WTC11 (cell line): ENCODE measurements around the gene NUDT16. TPM values are rescaled to one million over a fixed set of nuclear protein-coding genes. Genes with fewer than 3 reads are reported as not detected.

Source experiments
- ATAC-seq: fragments of 200-7000 bp; cut with Tn5 transposase; 2 replicates; pipeline ENCODE4 v1.10.0; 2021; ENCODE audit warnings: mild to moderate bottlenecking, moderate library complexity
- CTCF ChIA-PET: fragments of 300-600 bp; sonication (Branson Sonifier 250); formaldehyde crosslinking; loops from one replicate; lab custom pipeline; 2021; ENCODE audit warnings: antibody characterized with exemption; lab: Charles Lee
- POLR2A ChIA-PET: fragments of 350-600 bp; sonication (Branson Sonifier 250); formaldehyde crosslinking; loops from one replicate; lab custom pipeline; 2021; ENCODE audit warnings: antibody characterized with exemption; lab: Charles Lee
- DNase-seq: peaks from one replicate; pipeline ENCODE4 v3.0.0; 2021; ENCODE audit warnings: low spot score
- H3K27ac Mint-ChIP-seq: 2 replicates; pipeline ENCODE4 v1.8.0; 2021; ENCODE audit warnings: mixed read lengths
- H3K27me3 Mint-ChIP-seq: 2 replicates; pipeline ENCODE4 v1.8.0; 2021; ENCODE audit warnings: low read depth, mild to moderate bottlenecking, moderate library complexity, mixed read lengths
- H3K36me3 Mint-ChIP-seq: 2 replicates; pipeline ENCODE4 v1.8.0; 2021; ENCODE audit warnings: mixed read lengths
- H3K4me1 Mint-ChIP-seq: 2 replicates; pipeline ENCODE4 v1.8.0; 2022; ENCODE audit warnings: mixed read lengths
- H3K4me3 Mint-ChIP-seq: 2 replicates; pipeline ENCODE4 v1.8.0; 2021; ENCODE audit warnings: mild to moderate bottlenecking, moderate library complexity, mixed read lengths
- H3K9me3 Mint-ChIP-seq: 2 replicates; pipeline ENCODE4 v1.8.0; 2021; ENCODE audit warnings: mixed read lengths
- ATF2 ChIP-seq: sonication (generic); formaldehyde crosslinking; IDR thresholded peaks from 2 replicates; pipeline ENCODE4 v1.8.1; 2022; ENCODE audit warnings: low read depth, missing genetic modification reagents, borderline replicate concordance
- E2F1 ChIP-seq: sonication (generic); formaldehyde crosslinking; IDR thresholded peaks from 2 replicates; pipeline ENCODE4 v1.8.0; 2022; ENCODE audit warnings: mild to moderate bottlenecking, missing genetic modification reagents
- ESRRA ChIP-seq: sonication (generic); formaldehyde crosslinking; IDR thresholded peaks from 2 replicates; pipeline ENCODE4 v1.8.1; 2022; ENCODE audit warnings: mild to moderate bottlenecking, missing genetic modification reagents, borderline replicate concordance
- ETV6 ChIP-seq: sonication (generic); formaldehyde crosslinking; IDR thresholded peaks from 2 replicates; pipeline ENCODE4 v1.8.1; 2022; ENCODE audit warnings: mild to moderate bottlenecking, missing genetic modification reagents
- FOXP1 ChIP-seq: sonication (generic); formaldehyde crosslinking; IDR thresholded peaks from 2 replicates; pipeline ENCODE4 v1.8.0; 2022; ENCODE audit warnings: missing genetic modification reagents, mild to moderate bottlenecking, moderate library complexity, borderline replicate concordance
- GRHL2 ChIP-seq: fragments of 250-450 bp; sonication (Bioruptor Pico); IDR thresholded peaks from 2 replicates; pipeline ENCODE4 v1.8.0; 2022; ENCODE audit warnings: mild to moderate bottlenecking, moderate library complexity; ENCODE audit not compliant: insufficient replicate concordance, severe bottlenecking
- JAZF1 ChIP-seq: fragments of 250-450 bp; sonication (Bioruptor Pico); IDR thresholded peaks from 2 replicates; pipeline ENCODE4 v1.9.0; 2021; ENCODE audit warnings: moderate library complexity, mild to moderate bottlenecking, inconsistent platforms
- NR3C1 ChIP-seq: sonication (generic); formaldehyde crosslinking; conservative IDR thresholded peaks from 2 replicates; pipeline ENCODE4 v1.8.1; 2023; ENCODE audit warnings: low read depth, mild to moderate bottlenecking, missing genetic modification reagents
- SMAD3 ChIP-seq: sonication (generic); formaldehyde crosslinking; IDR thresholded peaks from 2 replicates; pipeline ENCODE4 v1.8.0; 2022; ENCODE audit warnings: missing genetic modification reagents, mild to moderate bottlenecking, borderline replicate concordance
- SMAD4 ChIP-seq: sonication (generic); formaldehyde crosslinking; IDR thresholded peaks from 2 replicates; pipeline ENCODE4 v1.8.0; 2022; ENCODE audit warnings: mild to moderate bottlenecking, missing genetic modification reagents
- STAT6 ChIP-seq: sonication (generic); formaldehyde crosslinking; conservative IDR thresholded peaks from 2 replicates; pipeline ENCODE4 v1.8.1; 2023; ENCODE audit warnings: mild to moderate bottlenecking, low read depth, missing genetic modification reagents, moderate library complexity
- TP53 ChIP-seq: sonication (generic); formaldehyde crosslinking; IDR thresholded peaks from 2 replicates; pipeline ENCODE4 v1.8.1; 2023; ENCODE audit warnings: mild to moderate bottlenecking, missing genetic modification reagents
- USF1 ChIP-seq: sonication (generic); formaldehyde crosslinking; IDR thresholded peaks from 2 replicates; pipeline ENCODE4 v1.8.0; 2022; ENCODE audit warnings: mild to moderate bottlenecking, missing genetic modification reagents
- ZBTB21 ChIP-seq: sonication (generic); formaldehyde crosslinking; IDR thresholded peaks from 2 replicates; pipeline ENCODE4 v1.8.1; 2023; ENCODE audit warnings: mild to moderate bottlenecking, missing genetic modification reagents, borderline replicate concordance
- ZNF416 ChIP-seq: fragments of 250-450 bp; sonication (Bioruptor Pico); IDR thresholded peaks from 2 replicates; pipeline ENCODE4 v1.9.0; 2021; ENCODE audit warnings: mild to moderate bottlenecking, inconsistent platforms
- total RNA-seq: library from RNA; stranded (reverse); gene quantifications from 3 replicates; pipeline ENCODE4 v1.2.3, GENCODE V29; 2021
- TF ChIP-seq, protein P1 (sequence below): fragments of 250-450 bp; sonication (Bioruptor Pico); IDR thresholded peaks from 2 replicates; pipeline ENCODE4 v1.9.0; 2021; ENCODE audit warnings: mild to moderate bottlenecking

Gene NUDT16
- total RNA-seq, 1 experiment from 2014 or later: 17.2 TPM

- peaks cover 5% of the 10 kb centered on the region for H3K4me1 Mint-ChIP-seq
- ChIA-PET POLR2A (no interaction called here), CTCF (no interaction called here)
- peaks cover 37% of the 10 kb centered on the region for H3K9me3 Mint-ChIP-seq
- 0 out of 2 replicates have a peak, but pooled peaks cover 3% of the 10 kb centered on the region for H3K27me3 Mint-ChIP-seq
- DNase-seq (no peak), ATAC-seq (no peak)
- H3K27ac Mint-ChIP-seq: no peak overlapping the region
- H3K4me3 Mint-ChIP-seq: no peak overlapping the region
- no peak for TF ChIP-seq ZNF416 (CRISPR knock-in tag)
- TF ChIP-seq USF1 (CRISPR knock-in tag): no peak
- TF ChIP-seq GRHL2: no peak
- peaks cover 17% of the 10 kb centered on the region for H3K36me3 Mint-ChIP-seq
Observed at GRCh38 chr3:131341761-131342160, 39.8 kb upstream of the NUDT16 start.

DNA sequence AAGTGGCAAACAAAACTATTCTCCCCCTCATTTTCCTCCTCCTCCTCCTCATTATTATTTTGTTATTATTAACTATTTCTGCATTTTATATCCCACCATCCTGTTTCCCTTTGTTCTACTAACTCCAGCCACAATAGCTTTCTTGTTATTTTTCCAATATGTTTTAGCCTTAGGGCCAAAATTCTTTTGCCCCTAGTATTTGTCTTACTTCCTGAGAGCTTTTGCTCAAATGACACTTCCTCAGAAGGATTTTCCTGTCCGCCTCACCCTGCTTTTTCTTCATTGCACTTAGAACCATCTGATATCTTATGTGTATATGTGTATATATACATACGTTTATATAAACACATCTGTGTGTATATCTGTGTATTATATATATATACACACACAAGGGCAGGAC lies 32.7 kb upstream of the NUDT16 start:
- ATAC-seq: no peak
- H3K4me3 Mint-ChIP-seq: no peak overlapping the region

More for the DNA sequence above, 32.7 kb upstream of the NUDT16 start:
- POLR2A ChIA-PET: no interaction called here
- Mint-ChIP-seq H3K36me3 (peaks cover 7% of the 10 kb centered on the region), H3K27ac (no peak overlapping the region), H3K27me3 (0 out of 2 replicates have a peak, but pooled peaks cover 3% of the 10 kb centered on the region), H3K4me1 (peaks cover 35% of the 10 kb centered on the region), H3K9me3 (peaks cover 17% of the 10 kb centered on the region)
- TF ChIP-seq, protein P1, sequence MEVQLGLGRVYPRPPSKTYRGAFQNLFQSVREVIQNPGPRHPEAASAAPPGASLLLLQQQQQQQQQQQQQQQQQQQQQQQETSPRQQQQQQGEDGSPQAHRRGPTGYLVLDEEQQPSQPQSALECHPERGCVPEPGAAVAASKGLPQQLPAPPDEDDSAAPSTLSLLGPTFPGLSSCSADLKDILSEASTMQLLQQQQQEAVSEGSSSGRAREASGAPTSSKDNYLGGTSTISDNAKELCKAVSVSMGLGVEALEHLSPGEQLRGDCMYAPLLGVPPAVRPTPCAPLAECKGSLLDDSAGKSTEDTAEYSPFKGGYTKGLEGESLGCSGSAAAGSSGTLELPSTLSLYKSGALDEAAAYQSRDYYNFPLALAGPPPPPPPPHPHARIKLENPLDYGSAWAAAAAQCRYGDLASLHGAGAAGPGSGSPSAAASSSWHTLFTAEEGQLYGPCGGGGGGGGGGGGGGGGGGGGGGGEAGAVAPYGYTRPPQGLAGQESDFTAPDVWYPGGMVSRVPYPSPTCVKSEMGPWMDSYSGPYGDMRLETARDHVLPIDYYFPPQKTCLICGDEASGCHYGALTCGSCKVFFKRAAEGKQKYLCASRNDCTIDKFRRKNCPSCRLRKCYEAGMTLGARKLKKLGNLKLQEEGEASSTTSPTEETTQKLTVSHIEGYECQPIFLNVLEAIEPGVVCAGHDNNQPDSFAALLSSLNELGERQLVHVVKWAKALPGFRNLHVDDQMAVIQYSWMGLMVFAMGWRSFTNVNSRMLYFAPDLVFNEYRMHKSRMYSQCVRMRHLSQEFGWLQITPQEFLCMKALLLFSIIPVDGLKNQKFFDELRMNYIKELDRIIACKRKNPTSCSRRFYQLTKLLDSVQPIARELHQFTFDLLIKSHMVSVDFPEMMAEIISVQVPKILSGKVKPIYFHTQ (CRISPR knock-in tag): no peak
- TF ChIP-seq STAT6 (CRISPR knock-in tag) (no peak), JAZF1 (CRISPR knock-in tag) (no peak), TP53 (CRISPR knock-in tag) (no peak), SMAD4 (CRISPR knock-in tag) (no peak), ATF2 (CRISPR knock-in tag) (no peak), E2F1 (no peak), SMAD3 (CRISPR knock-in tag) (no peak), ESRRA (CRISPR knock-in tag) (no peak), NR3C1 (CRISPR knock-in tag) (no peak), ETV6 (CRISPR knock-in tag) (no peak), ZBTB21 (CRISPR knock-in tag) (no peak), FOXP1 (CRISPR knock-in tag) (no peak)
- DNase-seq: no peak
- CTCF ChIA-PET: no interaction called here
